OCI-LY1 (cell line): Measurements from ENCODE around the gene ZNF135.

Experiments
- CTCF ChIP-seq: fragments of 200-600 bp; sonication (generic), shearing (Covaris generic); IDR thresholded peaks from 2 replicates; pipeline ENCODE4 v1.5.1; 2017; ENCODE audit warnings: mild to moderate bottlenecking, antibody characterized with exemption, low read length, moderate library complexity, mixed read lengths
- EZH2 ChIP-seq: fragments of 200-600 bp; sonication (generic), shearing (Covaris generic); IDR thresholded peaks from 2 replicates; pipeline ENCODE4 v1.8.0; 2017; ENCODE audit warnings: borderline replicate concordance, mixed run types, mild to moderate bottlenecking, antibody characterized with exemption, low read length, moderate library complexity, mixed read lengths

GRCh38 chr19:58037927-58038687 lies 21.0 kb upstream of the ZNF135 start:
- TF ChIP-seq CTCF = no peak
- TF ChIP-seq EZH2 = no peak
